Panc1 (cell line): ENCODE results near the gene FOXK1. TPM values are rescaled to one million over a fixed set of nuclear protein-coding genes. Genes with fewer than 3 reads are reported as not detected.

Experiments used
- ATAC-seq: fragments of 200-7000 bp; cut with Tn5 transposase; 2 replicates; pipeline ENCODE4 v1.9.1; 2020; ENCODE audit warnings: mild to moderate bottlenecking, moderate library complexity
- BruUV-seq: library from RNA; stranded (reverse); fragments of 400-500 nt; replicated peaks from 2 replicates; lab custom pipeline; 2021; lab: Mats Ljungman, UMichigan
- CTCF ChIA-PET: fragments of 300-600 bp; sonication (Branson Sonifier 250); formaldehyde crosslinking; loops from one replicate; lab custom pipeline; 2022; ENCODE audit warnings: antibody characterized with exemption; lab: Charles Lee
- POLR2A ChIA-PET: fragments of 300-600 bp; sonication (Branson Sonifier 250); formaldehyde crosslinking; loops from one replicate; lab custom pipeline; 2022; ENCODE audit warnings: antibody characterized with exemption; lab: Charles Lee
- DNase-seq: peaks from one replicate; pipeline ENCODE4 v3.0.0-alpha.2; 2010; ENCODE audit warnings: low read depth, low spot score
- H3K27ac ChIP-seq: 2 replicates; pipeline ENCODE4 v1.5.1; 2011; ENCODE audit warnings: mild to moderate bottlenecking, low read length, inconsistent platforms
- H3K27me3 ChIP-seq: fragments of 200-500 bp; sonication (Bioruptor generic); 2 replicates; pipeline ENCODE4 v1.6.0; 2014; ENCODE audit warnings: low read length, inconsistent platforms; ENCODE audit not compliant: control insufficient read depth, insufficient read depth
- H3K36me3 ChIP-seq: fragments of 200-500 bp; sonication (Bioruptor generic); 2 replicates; pipeline ENCODE4 v1.5.1; 2014; ENCODE audit warnings: inconsistent platforms, mild to moderate bottlenecking, low read length, moderate library complexity; ENCODE audit not compliant: control insufficient read depth, insufficient read depth
- H3K4me1 ChIP-seq: 2 replicates; pipeline ENCODE4 v1.5.1; 2011; ENCODE audit warnings: inconsistent platforms, mild to moderate bottlenecking, low read length, moderate library complexity; ENCODE audit not compliant: control insufficient read depth, insufficient read depth
- H3K4me3 ChIP-seq, 2 experiments: 2 replicates each; pipeline ENCODE4 v1.5.1; 2011 to 2012; ENCODE audit warnings: low read depth in 2 of 2, low read length in 2 of 2, mild to moderate bottlenecking in 2 of 2, inconsistent platforms in 1 of 2, moderate library complexity in 1 of 2
- H3K9me3 ChIP-seq: fragments of 200-500 bp; sonication (Bioruptor generic); 2 replicates; pipeline ENCODE4 v1.5.1; 2014; ENCODE audit warnings: low read depth, mild to moderate bottlenecking, inconsistent platforms, low read length, moderate library complexity; ENCODE audit not compliant: control insufficient read depth, insufficient read depth
- POLR2AphosphoS5 ChIP-seq: IDR thresholded peaks from 2 replicates; pipeline ENCODE4 v1.6.1; 2012; ENCODE audit warnings: mild to moderate bottlenecking, low read depth, low read length, moderate library complexity
- SIN3A ChIP-seq: IDR thresholded peaks from 2 replicates; pipeline ENCODE4 v1.6.1; 2012; ENCODE audit warnings: low read depth, mild to moderate bottlenecking, low read length, moderate library complexity, borderline replicate concordance; ENCODE audit not compliant: insufficient read depth
- TCF7L2 ChIP-seq: IDR thresholded peaks from 2 replicates; pipeline ENCODE4 v1.6.1; 2011; ENCODE audit warnings: mild to moderate bottlenecking, low read depth, low read length, inconsistent platforms
- in situ Hi-C: cut with HindIII; loops from 2 replicates; pipeline ENCODE4 v1.10.0; 2016; ENCODE audit warnings: low sequenced_read_pairs, low pct_unique_long_range_greater_than_20kb
- intact Hi-C: fragments of 100-400 bp; cut with micrococcal nuclease; formaldehyde crosslinking; loops from one replicate; pipeline ENCODE4 v1.10.0; 2022; ENCODE audit not compliant: unreplicated experiment
- total RNA-seq: library from RNA; stranded (reverse); gene quantifications from one replicate; pipeline ENCODE4 v1.2.1, GENCODE V29; 2021; ENCODE audit not compliant: unreplicated experiment
- TF ChIP-seq, protein P1 (sequence below), 2 experiments: IDR thresholded peaks; 2 replicates each; pipeline ENCODE4 v1.6.1; 2011 to 2012; ENCODE audit warnings: low read depth in 2 of 2, control low read depth in 1 of 2, low read length in 1 of 2, mild to moderate bottlenecking in 1 of 2, moderate library complexity in 1 of 2; ENCODE audit not compliant: insufficient read depth in 1 of 2
- TF ChIP-seq, protein P2 (sequence below): fragments of 450-650 bp; IDR thresholded peaks from 2 replicates; pipeline ENCODE4 v1.5.1; 2017; ENCODE audit warnings: mild to moderate bottlenecking

The FOXK1 gene
- total RNA-seq, 1 experiment from 2014 or later, result 72.7 TPM

DNA sequence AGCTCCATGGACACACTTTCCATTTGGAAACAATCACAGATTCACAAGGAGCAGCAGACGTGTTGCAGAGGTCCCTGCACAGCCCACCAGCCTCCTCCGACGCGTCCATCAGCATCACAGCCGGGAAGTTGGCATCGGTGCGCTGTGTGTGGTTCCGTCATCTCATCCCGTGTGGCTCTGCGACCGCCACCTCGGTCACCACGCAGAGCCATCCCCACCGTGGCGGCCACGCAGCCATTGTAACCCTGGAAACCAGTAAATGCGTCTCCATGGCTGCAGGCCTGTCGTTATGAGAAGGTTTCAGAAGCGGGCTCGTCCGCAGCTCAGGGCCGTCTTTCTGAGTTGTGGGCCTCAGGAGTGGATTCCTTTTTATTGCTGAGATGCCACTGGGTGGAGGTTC, 36.0 kb downstream of the FOXK1 start:
- no TSS peak for BruUV-seq
- POLR2A ChIA-PET, result no interaction called here
- in situ Hi-C loops, result no loop called here
- Histone ChIP-seq H3K36me3 (no peaks in the 10 kb centered on the region), H3K4me1 (peaks cover under 1% of the 10 kb centered on the region), H3K27me3 (no peaks in the 10 kb centered on the region), H3K27ac (no peak overlapping the region), H3K4me3 (no peak overlapping the region), H3K9me3 (no peaks in the 10 kb centered on the region)
- no peak for ATAC-seq
- CTCF ChIA-PET, result no interaction called here
- TF ChIP-seq POLR2AphosphoS5, result no peak
- no peak for TF ChIP-seq TCF7L2
- TF ChIP-seq, protein P1, sequence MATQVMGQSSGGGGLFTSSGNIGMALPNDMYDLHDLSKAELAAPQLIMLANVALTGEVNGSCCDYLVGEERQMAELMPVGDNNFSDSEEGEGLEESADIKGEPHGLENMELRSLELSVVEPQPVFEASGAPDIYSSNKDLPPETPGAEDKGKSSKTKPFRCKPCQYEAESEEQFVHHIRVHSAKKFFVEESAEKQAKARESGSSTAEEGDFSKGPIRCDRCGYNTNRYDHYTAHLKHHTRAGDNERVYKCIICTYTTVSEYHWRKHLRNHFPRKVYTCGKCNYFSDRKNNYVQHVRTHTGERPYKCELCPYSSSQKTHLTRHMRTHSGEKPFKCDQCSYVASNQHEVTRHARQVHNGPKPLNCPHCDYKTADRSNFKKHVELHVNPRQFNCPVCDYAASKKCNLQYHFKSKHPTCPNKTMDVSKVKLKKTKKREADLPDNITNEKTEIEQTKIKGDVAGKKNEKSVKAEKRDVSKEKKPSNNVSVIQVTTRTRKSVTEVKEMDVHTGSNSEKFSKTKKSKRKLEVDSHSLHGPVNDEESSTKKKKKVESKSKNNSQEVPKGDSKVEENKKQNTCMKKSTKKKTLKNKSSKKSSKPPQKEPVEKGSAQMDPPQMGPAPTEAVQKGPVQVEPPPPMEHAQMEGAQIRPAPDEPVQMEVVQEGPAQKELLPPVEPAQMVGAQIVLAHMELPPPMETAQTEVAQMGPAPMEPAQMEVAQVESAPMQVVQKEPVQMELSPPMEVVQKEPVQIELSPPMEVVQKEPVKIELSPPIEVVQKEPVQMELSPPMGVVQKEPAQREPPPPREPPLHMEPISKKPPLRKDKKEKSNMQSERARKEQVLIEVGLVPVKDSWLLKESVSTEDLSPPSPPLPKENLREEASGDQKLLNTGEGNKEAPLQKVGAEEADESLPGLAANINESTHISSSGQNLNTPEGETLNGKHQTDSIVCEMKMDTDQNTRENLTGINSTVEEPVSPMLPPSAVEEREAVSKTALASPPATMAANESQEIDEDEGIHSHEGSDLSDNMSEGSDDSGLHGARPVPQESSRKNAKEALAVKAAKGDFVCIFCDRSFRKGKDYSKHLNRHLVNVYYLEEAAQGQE (IDR thresholded peaks at IDR 0.05; ENCODE audit: insufficient read depth in 1 of 2, low read depth in 2 of 2, low read length in 1 of 2), result no peak
- TF ChIP-seq, protein P2, sequence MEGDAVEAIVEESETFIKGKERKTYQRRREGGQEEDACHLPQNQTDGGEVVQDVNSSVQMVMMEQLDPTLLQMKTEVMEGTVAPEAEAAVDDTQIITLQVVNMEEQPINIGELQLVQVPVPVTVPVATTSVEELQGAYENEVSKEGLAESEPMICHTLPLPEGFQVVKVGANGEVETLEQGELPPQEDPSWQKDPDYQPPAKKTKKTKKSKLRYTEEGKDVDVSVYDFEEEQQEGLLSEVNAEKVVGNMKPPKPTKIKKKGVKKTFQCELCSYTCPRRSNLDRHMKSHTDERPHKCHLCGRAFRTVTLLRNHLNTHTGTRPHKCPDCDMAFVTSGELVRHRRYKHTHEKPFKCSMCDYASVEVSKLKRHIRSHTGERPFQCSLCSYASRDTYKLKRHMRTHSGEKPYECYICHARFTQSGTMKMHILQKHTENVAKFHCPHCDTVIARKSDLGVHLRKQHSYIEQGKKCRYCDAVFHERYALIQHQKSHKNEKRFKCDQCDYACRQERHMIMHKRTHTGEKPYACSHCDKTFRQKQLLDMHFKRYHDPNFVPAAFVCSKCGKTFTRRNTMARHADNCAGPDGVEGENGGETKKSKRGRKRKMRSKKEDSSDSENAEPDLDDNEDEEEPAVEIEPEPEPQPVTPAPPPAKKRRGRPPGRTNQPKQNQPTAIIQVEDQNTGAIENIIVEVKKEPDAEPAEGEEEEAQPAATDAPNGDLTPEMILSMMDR, result no peak
- no peak for TF ChIP-seq SIN3A
- DNase-seq, result no peak
- intact Hi-C loops, result no loop called here

DNA sequence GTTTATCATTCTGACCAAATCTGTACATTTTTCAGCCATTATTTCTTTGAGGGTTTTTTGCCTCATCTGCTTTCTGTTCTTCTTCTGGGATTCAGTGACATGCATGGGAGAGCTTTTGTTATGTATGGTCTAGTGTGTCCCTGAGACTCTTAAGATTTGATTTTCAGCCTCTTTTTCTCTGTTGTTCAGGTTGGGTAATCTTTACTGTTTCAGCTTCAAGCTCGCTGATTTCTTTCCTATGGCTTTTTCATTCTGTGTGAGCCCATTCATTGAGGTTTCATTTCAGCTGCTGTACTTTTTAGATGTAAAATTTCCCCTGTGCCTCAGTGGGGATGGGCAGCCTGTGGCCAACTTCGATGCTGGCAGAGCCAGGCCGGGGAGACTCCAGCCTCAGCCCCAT, 38.1 kb downstream of the FOXK1 start:
- ChIA-PET POLR2A (no interaction called here), CTCF (interaction anchor here (0.8 kb wide), 1 partner anchor 15 kb away, joined by 4 read pairs; no protein-coding TSS in a partner anchor)
- no peak for ATAC-seq
- Histone ChIP-seq H3K27me3 (no peaks in the 10 kb centered on the region), H3K4me1 (peaks cover 8% of the 10 kb centered on the region), H3K9me3 (no peaks in the 10 kb centered on the region), H3K27ac (no peak overlapping the region), H3K4me3 (no peak overlapping the region), H3K36me3 (no peaks in the 10 kb centered on the region)
- intact Hi-C loops, result no loop called here
- TF ChIP-seq, protein P1 (IDR thresholded peaks at IDR 0.05; ENCODE audit: insufficient read depth in 1 of 2, low read depth in 2 of 2, low read length in 1 of 2), result no peak
- TF ChIP-seq, protein P2, result no peak
- TF ChIP-seq TCF7L2, result no peak
- TF ChIP-seq POLR2AphosphoS5, result no peak
- TF ChIP-seq SIN3A, result no peak
- DNase-seq, result no peak
- in situ Hi-C loops, result no loop called here
- no TSS peak for BruUV-seq
